Activated effector memory CD4-positive, alpha-beta T cell treated with Interleukin-2 at 50 U/mL for 16 hours (primary cell): ENCODE measurements around the gene CLCF1.

Experiments used
- DNase-seq: peaks from one replicate; pipeline ENCODE4 v3.0.0-alpha.2; 2020

CLCF1 gene

GRCh38 chr11:67372993-67373647, at the start of gene CLCF1:
CLCF1 (minus strand) TSS chr11:67373598; CDS start chr11:67373539, 59 bp downstream.
- DNase-seq: no peak

- no peak for DNase-seq
Measured at GRCh38 chr11:67422891-67423290, 49.5 kb upstream of the CLCF1 start.

GRCh38 chr11:67421430-67422031, 48.1 kb upstream of the CLCF1 start:
- DNase-seq: no peak

- peak; percentile 98 for DNase-seq
Measured at GRCh38 chr11:67420646-67421429, 47.4 kb upstream of the CLCF1 start.

- DNase-seq: no peak
Measured at GRCh38 chr11:67420147-67420645, 46.8 kb upstream of the CLCF1 start.

GRCh38 chr11:67419325-67420049, 46.1 kb upstream of the CLCF1 start:
- DNase-seq: no peak

GRCh38 chr11:67418476-67419281, 45.3 kb upstream of the CLCF1 start:
- DNase-seq: no peak

GRCh38 chr11:67417425-67417824, 44.0 kb upstream of the CLCF1 start:
- DNase-seq: no peak

- DNase-seq: peak; percentile 84
Measured at GRCh38 chr11:67416416-67417335, 43.3 kb upstream of the CLCF1 start.

- no peak for DNase-seq
Measured at GRCh38 chr11:67415501-67416304, 42.3 kb upstream of the CLCF1 start, which contains the start of gene CARNS1. CARNS1 (plus strand) TSS chr11:67415678; CDS start chr11:67416200, 522 bp downstream.

- DNase-seq: no peak
Measured at GRCh38 chr11:67413266-67413849, 40.0 kb upstream of the CLCF1 start.

- no peak for DNase-seq
Measured at GRCh38 chr11:67412495-67413179, 39.2 kb upstream of the CLCF1 start.

GRCh38 chr11:67411785-67412152, 38.4 kb upstream of the CLCF1 start:
- DNase-seq: no peak

GRCh38 chr11:67410984-67411784, 37.8 kb upstream of the CLCF1 start:
- no peak for DNase-seq

- no peak for DNase-seq
Measured at GRCh38 chr11:67410369-67410831, 37.0 kb upstream of the CLCF1 start.

GRCh38 chr11:67409781-67410368, 36.5 kb upstream of the CLCF1 start:
- no peak for DNase-seq

- peak; percentile 74 for DNase-seq
Measured at GRCh38 chr11:67409261-67409666, 35.9 kb upstream of the CLCF1 start.
